Measurements from ENCODE around the gene NDUFB2.
A peak's percentile ranks its signal among the peaks of the same experiment; 100 is the strongest.
"Not testable (repeated sequence)": the region's sequence is repeated elsewhere in the genome, so short reads cannot be mapped to it uniquely, and the experiment has no call there.

The NDUFB2 gene

DNA sequence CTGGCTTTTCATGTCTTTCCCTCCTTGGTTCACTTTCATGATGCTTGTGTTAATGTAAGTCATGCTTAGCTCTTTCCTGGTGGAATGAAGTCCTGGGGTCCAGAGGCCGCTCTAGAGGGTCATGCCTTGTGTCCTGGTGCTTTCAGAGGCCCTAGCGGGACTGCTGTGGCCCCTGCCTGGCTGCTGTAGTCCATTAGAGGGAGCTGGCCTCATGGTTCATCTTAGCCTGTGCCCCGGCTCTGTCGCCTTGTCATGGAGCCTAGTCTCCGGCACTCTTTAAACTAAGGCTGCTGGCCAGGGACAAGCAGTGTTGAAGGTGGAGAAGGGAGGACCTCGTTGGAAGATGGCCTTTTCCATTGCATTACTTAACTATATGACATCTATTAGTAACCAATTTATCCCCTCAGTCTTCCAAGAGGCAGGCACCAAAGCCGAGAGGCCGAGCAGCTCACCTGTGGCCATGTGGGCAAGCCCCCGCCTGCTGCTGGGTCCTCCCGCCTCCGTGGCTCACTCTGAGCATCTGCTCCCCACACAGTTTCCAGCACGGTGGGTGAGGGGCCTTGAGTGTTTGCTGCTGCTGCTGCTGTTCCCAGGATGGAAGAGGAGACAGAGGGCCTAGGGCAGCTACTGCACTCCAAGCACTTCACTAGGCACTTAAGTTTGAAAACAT lies 5.0 kb upstream of the NDUFB2 start:
- peak; percentile 6; the same call in 1 of the 2 replicates for TF ChIP-seq CTCF (IDR thresholded peaks at IDR 0.05; ENCODE audit: low read depth, low read length)
- H3K4me3 ChIP-seq (ENCODE audit: low read depth, low read length), result no peak overlapping the region
- no peaks in the 10 kb centered on the region for H3K27me3 ChIP-seq (ENCODE audit: insufficient read depth, low read depth, severe bottlenecking)
- H3K9me3 ChIP-seq (ENCODE audit: severe bottlenecking), result no peaks in the 10 kb centered on the region
- H3K27ac ChIP-seq, result no peak overlapping the region
- DNase-seq, result no peak
- H3K36me3 ChIP-seq, result peaks cover 49% of the 10 kb centered on the region

GRCh38 chr7:140693849-140694248 lies 2.7 kb upstream of the NDUFB2 start:
- H3K27ac ChIP-seq; H3K4me3 ChIP-seq (ENCODE audit: low read depth, low read length); H3K27me3 ChIP-seq (ENCODE audit: insufficient read depth, low read depth, severe bottlenecking); DNase-seq; H3K9me3 ChIP-seq (ENCODE audit: severe bottlenecking): not testable (repeated sequence)
- H3K36me3 ChIP-seq, result peaks cover 38% of the 10 kb centered on the region

DNA sequence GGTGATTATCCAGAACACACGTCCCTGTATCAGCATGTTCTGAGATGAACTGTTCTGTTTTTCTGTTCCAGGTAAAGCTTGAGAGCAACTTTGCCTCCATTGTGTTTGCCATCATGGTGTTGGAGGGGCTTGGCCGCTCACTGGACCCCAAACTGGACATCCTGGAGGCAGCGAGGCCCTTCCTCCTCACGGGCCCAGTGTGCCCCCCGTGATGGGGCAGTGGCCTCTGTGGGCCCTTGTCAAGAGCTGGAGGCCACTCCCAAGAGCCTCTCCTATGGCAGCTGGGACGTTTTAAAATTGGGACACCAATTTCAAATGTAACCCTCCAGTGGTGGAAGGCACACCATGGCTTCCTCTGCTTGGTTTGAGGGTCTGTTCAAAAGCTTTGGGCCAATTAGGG lies 1.9 kb upstream of the NDUFB2 start:
- no peak for TF ChIP-seq CTCF (IDR thresholded peaks at IDR 0.05; ENCODE audit: low read depth, low read length)
- no peak overlapping the region for H3K27ac ChIP-seq
- no peaks in the 10 kb centered on the region for H3K27me3 ChIP-seq (ENCODE audit: insufficient read depth, low read depth, severe bottlenecking)
- H3K36me3 ChIP-seq, result peaks cover 40% of the 10 kb centered on the region
- H3K9me3 ChIP-seq (ENCODE audit: severe bottlenecking), result no peaks in the 10 kb centered on the region
- DNase-seq, result no peak
- no peak overlapping the region for H3K4me3 ChIP-seq (ENCODE audit: low read depth, low read length)

DNA sequence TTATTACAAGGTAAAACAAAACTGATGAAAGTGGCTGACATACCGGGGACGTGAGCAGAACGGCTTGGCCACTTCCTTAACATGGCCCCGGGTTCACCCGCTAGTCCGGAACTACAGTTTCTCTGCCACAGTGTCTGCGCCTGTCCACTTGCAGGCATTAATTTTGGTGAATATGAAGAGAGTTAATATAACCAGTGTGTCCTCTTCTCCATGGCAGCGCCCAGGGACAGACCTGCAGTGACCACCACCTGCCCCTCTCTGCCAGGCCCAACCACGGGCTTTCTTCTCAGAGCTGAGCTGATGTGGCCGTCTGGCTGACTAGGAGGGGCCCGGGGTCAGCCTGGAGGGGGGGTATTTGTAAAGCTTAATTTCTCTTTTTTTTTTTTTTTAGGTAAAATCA lies 1.1 kb upstream of the NDUFB2 start:
- Histone ChIP-seq H3K36me3 (peaks cover 36% of the 10 kb centered on the region), H3K9me3 (ENCODE audit: severe bottlenecking) (no peaks in the 10 kb centered on the region), H3K27me3 (ENCODE audit: insufficient read depth, low read depth, severe bottlenecking) (no peaks in the 10 kb centered on the region), H3K4me3 (ENCODE audit: low read depth, low read length) (no peak overlapping the region), H3K27ac (peak overlapping the region; percentile 97)
- no peak for TF ChIP-seq CTCF (IDR thresholded peaks at IDR 0.05; ENCODE audit: low read depth, low read length)
- no peak for DNase-seq

GRCh38 chr7:140696024-140696679 lies 356 bp upstream of the NDUFB2 start:
- Histone ChIP-seq H3K36me3 (peaks cover 36% of the 10 kb centered on the region), H3K4me3 (ENCODE audit: low read depth, low read length) (peak overlapping the region; percentile 82), H3K27me3 (ENCODE audit: insufficient read depth, low read depth, severe bottlenecking) (no peaks in the 10 kb centered on the region), H3K27ac (peak overlapping the region; percentile 97), H3K9me3 (ENCODE audit: severe bottlenecking) (no peaks in the 10 kb centered on the region)
- no peak for TF ChIP-seq CTCF (IDR thresholded peaks at IDR 0.05; ENCODE audit: low read depth, low read length)
- peak; percentile 97 for DNase-seq

- no peaks in the 10 kb centered on the region for H3K9me3 ChIP-seq (ENCODE audit: severe bottlenecking)
- no peak for DNase-seq
- H3K36me3 ChIP-seq, result peaks cover 25% of the 10 kb centered on the region
- peak overlapping the region; percentile 82 for H3K4me3 ChIP-seq (ENCODE audit: low read depth, low read length)
- H3K27ac ChIP-seq, result peak overlapping the region; percentile 97
- H3K27me3 ChIP-seq (ENCODE audit: insufficient read depth, low read depth, severe bottlenecking), result no peaks in the 10 kb centered on the region
- 0 out of 2 replicates have a peak, but pooled peaks have one; percentile 3 for TF ChIP-seq CTCF (IDR thresholded peaks at IDR 0.05; ENCODE audit: low read depth, low read length)
These were observed 1.1 kb downstream of the NDUFB2 start for GRCh38 chr7:140697447-140698143.
